Activated CD4-positive, alpha-beta T cell treated with anti-CD3 and anti-CD28 coated beads for 4 hours (primary cell): ENCODE results near the gene SH3GL2.
A peak's percentile ranks its signal among the peaks of the same experiment; 100 is the strongest.
"Not testable (repeated sequence)": the region's sequence is repeated elsewhere in the genome, so short reads cannot be mapped to it uniquely, and the experiment has no call there.

ENCODE experiments used
- DNase-seq, 2 donors: peaks; one replicate each; pipeline ENCODE4 v3.0.0-alpha.2; 2020

The SH3GL2 gene

GRCh38 chr9:17761984-17762676, 183.3 kb downstream of the SH3GL2 start:
- DNase-seq: no peak

DNA sequence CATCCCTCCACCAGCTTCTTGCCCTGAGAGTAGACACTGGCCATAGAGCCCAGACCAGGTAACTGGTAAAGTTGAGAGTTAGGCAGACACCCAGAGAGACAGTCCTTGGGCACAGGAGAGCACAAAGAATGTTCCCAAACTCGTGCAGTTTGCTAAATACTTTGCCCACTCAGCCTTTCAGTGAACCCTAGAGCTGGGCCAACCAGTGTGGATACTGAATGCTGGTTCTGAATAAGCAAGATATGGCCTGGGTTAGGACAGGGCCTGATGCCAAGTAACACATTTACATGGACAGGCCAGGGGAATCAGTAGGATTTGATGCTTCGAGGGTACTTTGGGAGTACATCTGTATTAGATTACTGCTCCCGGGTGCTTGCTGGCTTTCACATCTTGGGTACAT, 185.4 kb downstream of the SH3GL2 start:
- DNase-seq: no peak

GRCh38 chr9:17765131-17765530, 186.3 kb downstream of the SH3GL2 start:
- not testable (repeated sequence) for DNase-seq

GRCh38 chr9:17772223-17772622, 193.4 kb downstream of the SH3GL2 start:
- no peak for DNase-seq

GRCh38 chr9:17775656-17776055, 196.8 kb downstream of the SH3GL2 start:
- DNase-seq: no peak

DNA sequence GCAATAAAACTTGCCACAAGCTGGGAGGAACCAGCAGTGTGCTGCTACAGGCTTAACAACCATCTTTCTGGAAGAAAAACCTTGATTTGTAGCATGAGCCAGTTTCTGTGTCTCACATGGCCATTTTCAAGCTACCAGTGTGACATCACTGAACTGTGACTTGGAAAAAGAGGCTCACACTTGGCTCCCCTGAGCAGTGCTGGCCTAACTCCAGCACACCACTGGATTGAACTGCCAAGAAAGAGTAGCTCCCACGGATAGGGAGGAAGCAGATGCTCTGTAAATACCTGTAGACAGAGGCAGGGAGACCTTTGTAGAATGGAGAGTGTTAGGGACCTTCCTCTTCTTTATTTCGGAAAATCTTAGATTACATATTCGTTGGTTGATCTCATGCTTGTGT, 197.9 kb downstream of the SH3GL2 start:
- no peak for DNase-seq

DNA sequence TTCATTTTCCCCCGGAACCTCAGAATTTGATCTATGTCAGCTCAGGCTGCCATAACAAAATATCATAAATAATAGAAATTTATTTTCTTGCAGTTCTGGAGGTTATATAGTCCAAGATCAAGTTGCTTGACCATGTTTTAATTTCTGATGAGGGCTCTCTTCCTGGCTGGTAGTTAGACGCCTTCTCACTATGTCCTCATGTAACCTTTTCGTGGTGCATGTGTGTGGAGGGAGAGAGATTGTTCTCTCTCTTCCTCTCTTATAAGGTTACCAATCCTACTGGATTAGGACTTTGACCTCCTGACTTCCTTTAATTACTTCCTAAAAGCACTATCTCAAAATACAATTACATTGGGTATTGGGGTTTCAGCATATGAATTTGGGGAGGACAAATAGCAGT, 198.6 kb downstream of the SH3GL2 start:
- DNase-seq: no peak

GRCh38 chr9:17782430-17783149, 203.7 kb downstream of the SH3GL2 start:
- DNase-seq: no peak

DNA sequence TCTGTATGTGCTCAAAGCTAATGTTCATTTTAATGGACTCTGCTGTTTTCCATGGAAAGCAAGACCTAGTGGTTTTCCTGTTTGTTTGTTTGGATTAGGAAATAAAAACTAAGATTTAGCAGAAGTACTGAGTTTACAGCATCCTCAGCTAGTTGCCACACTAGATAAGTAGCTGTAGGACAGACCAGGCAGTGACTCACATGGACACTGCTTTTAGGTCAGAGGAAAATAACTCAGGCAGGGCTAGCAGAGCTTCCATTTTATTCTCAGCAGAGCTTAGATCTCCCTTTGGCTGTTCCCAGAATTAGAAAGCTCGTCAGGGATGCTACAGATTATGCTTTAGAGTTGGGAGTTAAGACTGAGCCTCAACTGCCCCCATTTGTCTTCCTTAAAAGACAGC, 204.4 kb downstream of the SH3GL2 start:
- no peak for DNase-seq

- DNase-seq: no peak
Observed at GRCh38 chr9:17789316-17789715, 210.4 kb downstream of the SH3GL2 start.

GRCh38 chr9:17793713-17794622, 215.1 kb downstream of the SH3GL2 start:
- no peak for DNase-seq

- DNase-seq: no peak
Observed at GRCh38 chr9:17795744-17796143, 216.9 kb downstream of the SH3GL2 start.

DNA sequence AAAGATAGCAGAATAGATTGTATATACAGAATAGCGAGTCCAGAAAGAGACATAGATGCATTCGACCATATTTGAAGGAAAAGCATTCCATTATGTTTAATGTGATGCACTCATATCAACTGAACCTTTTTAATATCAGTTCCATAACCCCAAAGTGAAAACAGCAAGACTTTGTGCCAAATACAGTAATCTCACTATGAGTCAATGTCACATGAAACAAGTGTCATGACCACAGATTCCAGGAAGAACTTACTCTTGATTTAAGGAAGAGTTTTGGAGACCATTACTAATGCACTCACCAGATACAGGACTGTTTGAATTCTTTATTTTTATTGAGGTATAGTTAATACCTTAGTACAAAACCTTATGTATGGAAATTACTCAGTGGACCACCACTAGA, 220.5 kb downstream of the SH3GL2 start:
- no peak for DNase-seq

DNA sequence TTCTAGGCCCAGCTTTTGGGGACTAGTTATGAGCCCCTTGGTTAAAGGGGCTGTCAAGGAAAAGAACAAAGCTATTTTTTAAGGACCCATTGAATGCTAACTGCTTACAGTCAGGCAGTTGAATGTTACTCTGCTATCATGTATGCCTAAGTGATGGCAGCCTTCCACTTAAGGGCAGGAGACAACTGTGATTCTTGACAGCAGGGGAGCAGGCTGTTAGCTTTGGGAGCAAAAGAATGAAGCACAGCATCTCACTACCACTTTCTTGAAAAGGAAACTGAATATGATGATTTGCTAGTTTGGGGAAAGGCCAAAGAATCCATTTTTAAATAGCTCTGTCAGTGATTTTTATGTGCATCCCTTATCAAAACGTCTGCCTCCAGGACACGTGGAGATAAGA, 221.6 kb downstream of the SH3GL2 start:
- no peak for DNase-seq

GRCh38 chr9:17802249-17802857, 223.5 kb downstream of the SH3GL2 start:
- DNase-seq: no peak

- no peak for DNase-seq
Observed at GRCh38 chr9:17807613-17808282, 228.9 kb downstream of the SH3GL2 start.

DNA sequence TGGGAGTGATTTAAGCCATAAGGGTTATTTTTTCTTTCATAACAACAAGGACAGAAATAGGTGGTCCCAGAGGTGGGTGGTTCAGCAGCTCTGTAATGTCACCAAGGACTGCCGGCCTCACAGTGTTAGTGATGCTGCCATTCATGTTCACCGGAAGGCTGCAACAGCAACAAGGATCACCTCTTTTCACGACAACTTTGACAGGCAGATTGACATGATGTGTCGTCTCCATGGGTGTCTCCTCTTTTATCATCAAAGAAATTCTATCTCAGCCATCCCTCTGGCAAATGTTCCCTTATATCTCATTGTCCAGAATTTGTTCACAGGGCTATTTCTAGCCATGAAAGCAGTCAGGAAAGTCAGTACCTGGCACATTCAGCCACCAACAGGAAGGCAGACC, 231.5 kb downstream of the SH3GL2 start:
- no peak for DNase-seq

DNA sequence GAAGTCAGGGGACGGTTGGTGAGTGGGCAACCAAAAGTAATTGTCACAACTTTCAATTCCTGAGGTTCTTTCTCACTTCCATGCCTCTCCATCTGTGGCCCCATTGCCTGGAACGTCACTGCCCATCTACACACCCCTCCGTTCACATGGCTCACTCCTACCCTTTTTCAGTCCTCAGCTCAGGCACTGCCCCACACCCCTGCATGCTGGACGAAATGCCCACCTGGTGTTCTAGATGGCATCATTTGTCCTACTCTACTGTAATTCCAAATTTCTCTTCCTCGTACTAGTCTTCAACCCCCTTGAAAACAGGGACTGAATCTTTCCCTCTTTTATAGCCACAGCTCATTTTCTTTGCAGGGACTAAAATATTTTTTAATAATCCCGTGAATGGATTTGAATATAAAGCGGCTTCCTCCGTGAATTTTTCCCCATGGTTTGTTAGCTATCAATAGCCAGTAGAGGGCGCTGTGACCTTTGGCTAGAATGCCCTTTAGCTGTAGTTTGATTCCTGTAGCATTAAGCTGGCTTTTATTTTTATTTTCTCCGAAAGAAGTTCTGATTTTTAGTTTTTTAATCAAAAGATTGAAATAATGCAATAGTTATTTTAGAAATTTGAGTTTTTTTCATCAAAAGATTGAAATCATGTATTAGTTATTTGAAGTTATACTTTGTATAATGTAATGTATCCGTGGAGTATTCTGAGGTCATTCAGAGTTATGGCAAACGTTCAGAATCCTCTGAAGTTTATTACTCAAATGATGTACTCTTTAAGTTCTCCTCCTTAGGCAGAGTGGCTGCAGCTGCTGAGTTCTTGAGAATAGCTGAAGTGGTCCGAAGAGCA, 232.1 kb downstream of the SH3GL2 start:
- DNase-seq: peak in 1 of 2 donors; percentile 3

- no peak for DNase-seq
Observed at GRCh38 chr9:17813798-17814197, 234.9 kb downstream of the SH3GL2 start.

GRCh38 chr9:17816431-17817027, 237.7 kb downstream of the SH3GL2 start:
- no peak for DNase-seq

DNA sequence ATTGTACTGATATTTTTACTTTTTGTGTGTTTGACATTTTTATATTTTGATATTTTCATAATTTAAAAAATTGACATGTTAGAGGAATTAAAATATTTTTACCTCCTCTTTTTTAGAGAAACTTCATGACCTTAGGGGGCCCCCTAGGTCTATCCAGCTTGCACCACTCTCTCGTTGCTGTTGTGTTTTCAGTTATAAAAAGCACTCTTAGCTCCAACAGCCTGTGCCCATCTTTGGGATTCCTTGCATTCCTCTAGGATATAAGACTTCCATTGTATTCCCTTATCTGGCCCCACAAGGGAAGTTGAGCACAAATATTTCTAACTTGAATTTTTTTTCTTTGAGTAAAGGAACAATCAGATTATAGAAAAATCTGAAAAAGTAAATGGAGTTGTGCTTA, 245.3 kb downstream of the SH3GL2 start:
- no peak for DNase-seq
